Breast epithelium (tissue), 3 donors: ENCODE results near the gene CPSF4L.

Experiments
- CTCF ChIP-seq, 3 donors: fragments of 450-650 bp; IDR thresholded peaks; one replicate each; pipeline ENCODE4 v1.5.1; 2016 to 2017; ENCODE audit warnings: antibody characterized with exemption in 3 of 3, mild to moderate bottlenecking in 3 of 3, moderate library complexity in 3 of 3
- POLR2A ChIP-seq: fragments of 450-650 bp; IDR thresholded peaks from one replicate; pipeline ENCODE4 v1.6.1; 2016; ENCODE audit warnings: antibody characterized with exemption, mild to moderate bottlenecking, moderate library complexity
- POLR2AphosphoS5 ChIP-seq, 3 donors: sonication (generic); formaldehyde crosslinking; IDR thresholded peaks; one replicate each; pipeline ENCODE4 v1.6.1; 2017; ENCODE audit warnings: antibody characterized with exemption in 3 of 3

GRCh38 chr17:73237714-73238113 is 24.0 kb downstream of the CPSF4L start:
- no peak for TF ChIP-seq CTCF (IDR thresholded peaks at IDR 0.05)
- TF ChIP-seq POLR2A: no peak
- no peak for TF ChIP-seq POLR2AphosphoS5 (IDR thresholded peaks at IDR 0.05)
